Measurements from ENCODE around the gene CIAO3.
A peak's percentile ranks its signal among the peaks of the same experiment; 100 is the strongest.
"Not testable (repeated sequence)": the region's sequence is repeated elsewhere in the genome, so short reads cannot be mapped to it uniquely, and the experiment has no call there.

Gene CIAO3

DNA sequence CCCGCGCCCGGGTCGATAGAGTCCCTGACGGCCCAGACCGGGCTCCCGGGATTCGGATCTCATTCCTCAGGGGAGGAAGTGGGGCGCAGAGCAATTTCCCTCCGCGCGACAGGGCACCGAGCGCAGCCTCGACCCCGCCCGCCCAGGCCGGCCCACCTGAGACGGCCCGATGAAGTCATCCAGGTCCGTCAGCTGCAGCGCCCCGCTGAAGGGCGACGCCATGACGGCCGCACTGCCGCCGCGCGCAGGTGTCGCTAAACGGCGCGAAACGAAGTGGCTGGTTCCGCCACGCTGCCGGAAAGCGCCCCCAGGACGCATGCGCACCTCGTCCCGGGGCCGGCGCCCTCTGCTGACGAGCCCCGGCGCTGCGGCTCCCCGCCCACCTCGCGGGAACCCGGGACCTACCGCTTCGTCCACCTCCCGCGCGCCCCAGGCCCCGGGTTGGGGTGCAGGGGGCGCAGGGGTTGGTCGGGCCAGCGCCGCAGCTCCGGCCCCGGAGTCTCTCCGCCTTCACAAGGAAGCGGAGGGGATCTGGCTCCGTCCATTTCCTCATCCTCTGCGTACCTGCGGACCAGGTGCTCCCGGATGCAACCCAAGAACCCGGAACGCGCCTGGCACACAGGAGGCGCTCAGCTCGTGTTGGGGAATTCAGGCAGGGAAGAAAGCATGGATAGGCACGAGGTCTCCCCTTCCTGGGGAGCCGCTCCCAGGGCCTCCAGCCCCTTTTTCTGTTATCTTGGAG is at the start of gene CIAO3:
Gene CIAO3 (minus strand): TSS at position 234 of the 742 bp plus-strand sequence. CDS start 12 bp downstream, at position 222.
- peak; percentile 91 for DNase-seq

DNA sequence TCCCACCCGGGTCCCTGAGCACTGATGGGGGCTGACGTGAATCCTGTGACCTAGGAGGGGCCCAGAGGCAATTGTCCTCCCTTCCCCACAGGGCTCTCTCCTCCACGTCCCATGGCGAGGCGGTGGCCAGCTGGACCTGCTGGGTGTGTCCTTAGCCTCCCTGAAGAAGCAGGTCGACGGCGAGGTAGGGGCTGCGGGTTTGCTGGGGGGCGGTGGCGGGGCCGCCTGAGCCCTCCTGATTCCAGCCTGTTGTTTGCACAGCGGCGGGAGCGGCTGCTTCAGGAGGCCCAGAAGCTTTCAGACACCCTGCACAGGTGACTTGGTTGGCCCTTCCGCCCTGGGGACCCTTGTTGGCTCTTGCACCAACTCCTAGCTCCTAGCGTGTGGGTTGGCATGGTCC is 49.3 kb upstream of the CIAO3 start:
- no peak for DNase-seq

GRCh38 chr16:789191-789850 is 48.5 kb upstream of the CIAO3 start:
- DNase-seq = no peak

DNA sequence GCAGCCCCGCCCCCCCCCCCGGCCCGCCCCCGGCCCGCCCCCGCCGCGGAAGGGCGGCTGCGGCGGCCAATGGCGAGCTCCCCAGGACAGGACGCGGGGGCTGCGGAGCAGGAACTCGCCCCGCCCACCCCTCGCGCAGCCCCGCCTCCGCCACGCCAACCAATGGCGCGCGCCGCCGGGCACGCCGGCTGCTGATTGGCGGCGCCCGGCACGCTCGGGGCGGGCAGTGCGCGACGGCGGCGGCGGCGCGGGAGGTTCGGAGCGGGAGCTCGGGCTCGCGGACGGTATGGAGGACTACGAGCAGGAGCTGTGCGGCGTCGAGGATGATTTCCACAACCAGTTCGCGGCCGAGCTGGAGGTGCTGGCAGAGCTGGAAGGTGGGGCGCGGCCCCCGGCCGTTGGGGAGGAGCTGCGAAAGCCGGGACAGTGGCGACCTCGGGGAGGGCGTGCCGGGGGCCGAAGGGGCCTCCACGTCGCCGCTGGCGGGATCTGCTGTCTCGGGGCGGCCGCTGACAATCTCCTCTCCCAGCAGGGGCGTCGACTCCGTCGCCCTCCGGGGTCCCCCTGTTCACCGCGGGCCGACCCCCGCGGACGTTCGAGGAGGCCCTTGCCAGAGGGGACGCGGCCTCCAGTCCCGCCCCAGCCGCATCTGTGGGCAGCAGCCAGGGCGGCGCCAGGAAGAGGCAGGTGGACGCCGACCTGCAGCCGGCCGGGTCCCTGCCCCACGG is 47.8 kb upstream of the CIAO3 start, which contains the start of gene CHTF18:
Gene CHTF18 (plus strand): TSS at position 222 of the 728 bp plus-strand sequence. CDS start 65 bp downstream, at position 287.
- peak; percentile 91 for DNase-seq

DNA sequence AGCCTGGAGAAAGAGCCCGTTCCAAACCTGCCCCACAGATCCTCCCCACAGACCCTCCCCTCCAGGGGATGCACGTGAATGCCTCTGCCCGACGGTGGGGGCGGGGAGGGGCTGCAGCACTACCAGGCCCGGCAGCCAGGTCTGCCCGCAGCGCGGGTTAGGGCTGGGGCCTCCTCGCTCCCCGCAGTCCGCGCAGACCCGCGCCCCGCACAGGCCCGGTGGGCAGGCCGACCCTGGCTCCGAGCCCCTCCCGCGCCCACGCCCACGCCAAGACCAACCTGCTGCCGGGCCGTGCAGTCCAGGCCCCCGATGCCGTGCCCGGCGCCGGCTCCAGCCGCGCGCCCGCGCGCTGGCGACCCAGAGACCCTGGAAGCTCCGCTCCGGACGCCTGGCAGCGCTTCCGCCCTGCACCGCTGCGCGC is 47.2 kb upstream of the CIAO3 start, which contains the start of gene RPUSD1:
Gene RPUSD1 (minus strand): TSS at position 404 of the 421 bp plus-strand sequence. CDS start 644 bp downstream, outside the sequence.
- DNase-seq = no peak

GRCh38 chr16:787321-787966 is 46.6 kb upstream of the CIAO3 start:
- DNase-seq = no peak

GRCh38 chr16:785563-786535 is 45.1 kb upstream of the CIAO3 start:
- DNase-seq = peak; percentile 82

GRCh38 chr16:784431-784830 is 43.6 kb upstream of the CIAO3 start:
- no peak for DNase-seq

GRCh38 chr16:783404-784161 is 42.8 kb upstream of the CIAO3 start:
- DNase-seq = no peak

GRCh38 chr16:782766-783403 is 42.1 kb upstream of the CIAO3 start:
- DNase-seq = no peak

DNA sequence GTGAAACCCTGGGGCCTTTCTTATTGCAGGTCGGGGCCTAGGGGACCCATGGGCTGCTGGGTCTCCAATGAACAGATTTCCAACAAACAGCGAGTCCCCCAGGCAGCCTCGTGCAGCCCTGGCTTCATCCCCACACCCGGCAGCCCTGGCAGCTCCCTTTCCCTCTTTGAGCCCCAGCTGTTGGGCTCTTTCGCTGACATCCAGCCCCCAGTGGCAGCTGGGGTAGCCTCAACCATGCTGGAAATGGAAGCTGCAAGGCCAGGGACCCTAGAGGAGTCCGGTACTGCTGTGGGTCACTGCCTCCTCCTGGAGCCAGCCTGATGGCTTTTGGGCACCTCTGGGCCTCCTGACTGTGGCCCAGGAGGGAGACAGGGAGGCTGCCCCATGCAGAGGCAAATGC is 41.5 kb upstream of the CIAO3 start:
- DNase-seq = no peak

DNA sequence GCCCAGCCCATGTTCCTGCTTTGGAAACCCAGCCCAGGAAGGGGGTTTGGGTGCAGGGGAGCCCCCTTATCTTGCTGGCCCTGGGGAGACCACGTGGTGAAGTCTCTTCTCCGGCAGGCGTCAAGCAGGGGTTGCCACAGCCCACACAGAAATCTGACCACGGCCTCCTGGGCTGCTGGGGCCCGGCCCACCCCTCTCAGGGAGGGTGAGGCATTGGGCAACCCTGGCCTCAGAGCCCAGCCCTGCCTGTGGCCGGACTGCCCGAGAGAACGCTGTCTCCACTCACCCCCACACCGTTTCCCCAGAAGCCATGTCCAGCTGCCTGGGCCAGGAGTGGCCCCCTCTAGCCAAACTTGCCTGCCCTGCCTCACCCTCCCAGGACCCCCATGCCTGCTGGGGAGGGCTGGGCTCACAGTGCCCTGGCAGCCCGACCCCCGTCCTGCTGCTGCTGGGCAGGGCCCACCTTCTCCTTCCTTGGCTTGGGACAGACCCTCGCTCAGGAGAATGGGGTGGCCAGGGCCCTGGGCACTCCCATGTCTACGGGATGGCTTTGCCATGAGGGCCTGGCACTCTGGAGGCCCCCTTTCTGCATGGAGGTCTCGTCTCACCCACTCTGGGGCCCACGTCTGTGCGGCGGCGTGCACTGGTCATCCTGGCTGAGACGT is 40.7 kb upstream of the CIAO3 start:
- no peak for DNase-seq

DNA sequence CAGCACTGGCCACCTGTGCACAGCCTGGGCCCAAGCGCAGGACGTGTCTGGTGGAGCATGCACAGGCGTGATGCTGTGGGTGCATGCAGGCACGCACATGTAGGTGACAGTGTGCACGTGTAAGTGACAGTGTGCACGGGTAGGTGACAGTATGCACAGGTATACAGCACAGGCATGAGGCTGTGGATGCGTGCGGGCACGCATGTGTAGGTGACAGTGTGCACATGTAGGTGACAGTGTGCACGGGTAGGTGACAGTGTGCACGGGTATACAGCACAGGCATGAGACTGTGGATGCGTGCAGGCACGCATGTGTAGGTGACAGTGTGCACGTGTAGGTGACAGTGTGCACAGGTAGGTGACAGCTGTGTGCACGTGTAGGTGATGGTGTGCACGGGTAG is 39.5 kb upstream of the CIAO3 start:
- DNase-seq = no peak

GRCh38 chr16:779561-779960 is 38.8 kb upstream of the CIAO3 start:
- DNase-seq = no peak

- no peak for DNase-seq
Observed at GRCh38 chr16:778909-779527, 38.2 kb upstream of the CIAO3 start.

DNA sequence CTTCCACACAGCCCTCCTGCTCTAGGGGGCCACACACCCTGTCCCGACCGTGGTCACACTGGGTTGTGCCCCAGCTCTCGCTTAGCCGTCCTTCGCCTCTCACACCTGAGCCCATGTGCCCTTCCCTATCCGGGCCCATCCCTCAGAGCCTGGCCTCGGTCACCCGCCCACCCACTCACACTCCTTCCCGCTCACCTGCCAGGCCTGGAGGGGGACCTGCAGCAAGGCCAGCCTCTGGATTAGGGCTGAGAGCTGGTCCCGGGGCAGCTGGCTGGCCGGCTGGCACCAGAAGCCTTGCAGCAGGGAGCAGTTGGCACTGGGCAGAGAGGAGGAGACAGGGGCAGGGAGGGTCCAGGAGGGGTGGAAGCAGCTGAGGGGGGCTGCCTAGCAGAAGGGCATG is 37.6 kb upstream of the CIAO3 start:
- no peak for DNase-seq

DNA sequence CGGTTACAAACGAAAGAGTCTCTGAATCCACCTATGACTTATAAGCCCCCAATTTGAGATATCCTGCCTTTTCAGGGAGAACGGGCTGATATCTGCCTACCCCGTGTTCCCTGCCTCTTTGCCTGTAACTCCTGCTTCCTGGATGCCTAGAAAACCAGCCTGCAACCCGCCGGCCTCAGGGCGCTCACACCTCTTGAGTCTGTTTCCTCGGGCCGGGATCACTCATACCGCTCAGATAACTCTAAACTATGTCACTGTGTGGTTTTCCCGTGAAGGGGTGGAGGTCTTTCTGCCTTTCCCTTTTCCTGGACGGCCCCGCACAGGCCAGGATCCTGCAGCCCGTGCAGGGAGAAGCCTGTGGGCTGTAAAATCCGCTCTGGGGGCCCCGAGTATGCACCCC is 37.0 kb upstream of the CIAO3 start:
- DNase-seq = no peak

DNA sequence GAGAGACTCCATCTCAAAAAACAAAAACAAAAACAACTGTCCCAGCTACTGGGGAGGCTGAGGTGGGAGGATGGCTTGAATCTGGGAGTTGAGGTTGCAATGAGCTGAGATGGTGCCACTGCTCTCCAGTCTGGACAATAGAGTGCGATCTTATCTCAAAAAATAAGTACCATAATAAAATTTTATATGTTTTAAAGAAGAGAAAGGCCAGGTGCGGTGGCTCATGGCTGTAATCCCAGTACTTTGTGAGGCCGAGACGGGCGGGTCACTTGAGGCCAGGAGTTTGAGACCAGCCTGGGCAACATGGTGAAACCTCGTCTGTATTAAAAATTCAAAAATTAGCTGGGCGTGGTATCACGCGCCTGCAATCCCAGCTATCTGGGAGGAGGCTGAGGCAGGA is 36.0 kb upstream of the CIAO3 start:
- no peak for DNase-seq

GRCh38 chr16:776298-776697 is 35.5 kb upstream of the CIAO3 start:
- DNase-seq = not testable (repeated sequence)

Data from activated CD8-positive, alpha-beta memory T cell treated with anti-CD3 and anti-CD28 coated beads, Interleukin-2, amount 50 U/mL, for 4 hours (primary cell).